Endothelial cell of hepatic sinusoid (primary cell): ENCODE results near the gene PARL.
"Not testable (repeated sequence)": the region's sequence is repeated elsewhere in the genome, so short reads cannot be mapped to it uniquely, and the experiment has no call there.

Experiments used
- in situ Hi-C: cut with HindIII; loops from 2 replicates; pipeline ENCODE4 v1.10.0; 2017; ENCODE audit warnings: low sequenced_read_pairs

PARL gene

GRCh38 chr3:183906234-183906921, 21.7 kb upstream of the PARL start:
- in situ Hi-C loops: no loop called here

- in situ Hi-C loops: no loop called here
These were observed 20.4 kb upstream of the PARL start for GRCh38 chr3:183904833-183905780.

- in situ Hi-C loops: loop anchor here (5.0 kb wide), 1 partner anchor 354 kb away; no protein-coding TSS in a partner anchor
These were observed 13.3 kb upstream of the PARL start for GRCh38 chr3:183898028-183898431.

- in situ Hi-C loops: loop anchor here (5.0 kb wide), 1 partner anchor 355 kb away; no protein-coding TSS in a partner anchor
These were observed 12.9 kb upstream of the PARL start for GRCh38 chr3:183897606-183898005.

GRCh38 chr3:183896610-183897009, 11.9 kb upstream of the PARL start:
- in situ Hi-C loops: loop anchor here (5.0 kb wide), 1 partner anchor 356 kb away; no protein-coding TSS in a partner anchor

- in situ Hi-C loops: loop anchor here (5.0 kb wide), 1 partner anchor 356 kb away; no protein-coding TSS in a partner anchor
These were observed 11.5 kb upstream of the PARL start for GRCh38 chr3:183896184-183896583.

GRCh38 chr3:183895774-183896173, 11.1 kb upstream of the PARL start:
- in situ Hi-C loops: loop anchor here (5.0 kb wide), 1 partner anchor 357 kb away; no protein-coding TSS in a partner anchor

GRCh38 chr3:183895296-183895695, 10.6 kb upstream of the PARL start:
- in situ Hi-C loops: loop anchor here (5.0 kb wide), 1 partner anchor 357 kb away; no protein-coding TSS in a partner anchor

GRCh38 chr3:183892610-183893214, 8.0 kb upstream of the PARL start:
- in situ Hi-C loops: no loop called here

- in situ Hi-C loops: no loop called here
These were observed 1.1 kb upstream of the PARL start for GRCh38 chr3:183885766-183886165.

GRCh38 chr3:183884097-183884426, 618 bp downstream of the PARL start:
- in situ Hi-C loops: no loop called here

- in situ Hi-C loops: no loop called here
These were observed 1.2 kb downstream of the PARL start for GRCh38 chr3:183883291-183884096.

- in situ Hi-C loops: no loop called here
These were observed 4.6 kb downstream of the PARL start for GRCh38 chr3:183880121-183880520.

- in situ Hi-C loops: no loop called here
These were observed 5.4 kb downstream of the PARL start for GRCh38 chr3:183879243-183879642.

GRCh38 chr3:183878071-183878470, 6.6 kb downstream of the PARL start:
- in situ Hi-C loops: no loop called here

- in situ Hi-C loops: not testable (repeated sequence)
These were observed 7.5 kb downstream of the PARL start for GRCh38 chr3:183877227-183877626.

GRCh38 chr3:183875411-183875810, 9.3 kb downstream of the PARL start:
- in situ Hi-C loops: no loop called here

- in situ Hi-C loops: no loop called here
These were observed 10.8 kb downstream of the PARL start for GRCh38 chr3:183873914-183874313.

- in situ Hi-C loops: no loop called here
These were observed 13.1 kb downstream of the PARL start for GRCh38 chr3:183871541-183871940.

GRCh38 chr3:183870563-183870962, 14.1 kb downstream of the PARL start:
- in situ Hi-C loops: no loop called here
